NCI-H345 (cell line): ENCODE data around the gene PAPOLG.
"Not testable (repeated sequence)": the region's sequence is repeated elsewhere in the genome, so short reads cannot be mapped to it uniquely, and the experiment has no call there.

ENCODE experiments used
- DNase-seq: peaks from one replicate; lab custom pipeline; 2025; lab: John Stamatoyannopoulos, UW

PAPOLG gene

DNA sequence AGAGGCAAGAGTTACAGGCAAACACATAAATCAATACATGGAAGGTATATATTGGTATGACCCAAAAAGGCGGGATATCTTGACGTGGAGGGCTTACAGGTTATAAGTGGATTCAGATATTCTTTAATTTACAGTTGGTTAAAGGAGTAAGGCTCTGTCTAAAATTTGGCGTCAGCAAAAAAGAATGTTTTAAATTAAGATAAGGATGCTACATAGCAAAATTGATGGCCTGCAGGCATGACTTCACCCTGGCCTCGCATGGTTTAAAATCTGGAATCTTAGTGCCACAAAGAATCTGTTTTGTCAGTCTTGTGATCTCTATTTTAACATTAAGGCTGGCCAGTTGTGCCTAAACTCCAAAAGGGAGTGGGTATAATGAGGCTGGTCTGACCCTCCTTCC is 66.9 kb downstream of the PAPOLG start:
- no peak for DNase-seq

DNA sequence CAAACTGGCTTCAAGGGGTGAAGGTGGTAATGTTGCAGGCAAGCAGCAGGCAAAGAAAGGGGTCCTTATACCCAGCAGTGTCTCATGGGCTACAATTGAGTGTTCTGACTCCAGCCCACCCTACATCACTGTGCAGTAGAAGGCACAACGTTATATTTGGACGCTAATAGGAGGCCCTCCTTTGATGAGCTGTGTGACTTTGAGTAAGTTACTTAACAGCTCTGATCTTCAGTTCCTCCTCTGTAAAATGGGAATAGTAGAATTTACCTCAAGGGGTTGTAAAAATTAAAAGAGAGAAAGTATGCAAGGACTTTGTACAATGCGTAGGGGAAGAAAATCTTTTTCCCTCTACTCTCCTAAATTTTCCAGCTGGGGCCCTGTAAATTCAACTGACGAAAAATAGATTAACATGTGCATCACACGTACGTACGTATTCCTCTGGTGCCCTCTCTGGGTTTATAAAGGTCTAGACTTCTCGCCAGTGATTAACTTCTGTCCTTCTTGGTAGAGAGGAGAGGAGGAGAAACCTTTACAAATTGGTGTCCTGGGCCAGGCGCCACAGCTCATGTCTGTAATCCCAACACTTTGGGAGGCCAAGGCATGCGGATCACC is 67.7 kb downstream of the PAPOLG start:
- DNase-seq: no peak

DNA sequence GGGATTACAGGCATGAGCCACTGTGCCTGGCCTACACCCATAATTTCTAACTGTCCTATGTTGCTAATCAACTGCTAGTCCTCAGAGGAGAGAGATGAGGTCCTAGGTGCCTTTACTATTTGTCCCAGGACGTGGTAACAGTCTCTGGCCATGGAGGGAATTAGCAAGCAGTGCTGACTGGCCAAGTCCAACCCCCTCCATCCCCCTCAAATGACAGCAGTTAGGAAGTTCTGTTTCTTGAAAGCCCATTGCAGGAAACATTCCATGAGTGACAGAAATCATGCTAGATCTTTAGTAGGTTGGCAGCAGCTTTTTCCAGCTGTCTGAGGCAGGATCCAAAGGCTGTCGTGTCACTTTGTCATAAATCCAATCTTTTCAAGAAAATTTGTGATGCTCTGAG is 69.6 kb downstream of the PAPOLG start:
- DNase-seq: no peak

DNA sequence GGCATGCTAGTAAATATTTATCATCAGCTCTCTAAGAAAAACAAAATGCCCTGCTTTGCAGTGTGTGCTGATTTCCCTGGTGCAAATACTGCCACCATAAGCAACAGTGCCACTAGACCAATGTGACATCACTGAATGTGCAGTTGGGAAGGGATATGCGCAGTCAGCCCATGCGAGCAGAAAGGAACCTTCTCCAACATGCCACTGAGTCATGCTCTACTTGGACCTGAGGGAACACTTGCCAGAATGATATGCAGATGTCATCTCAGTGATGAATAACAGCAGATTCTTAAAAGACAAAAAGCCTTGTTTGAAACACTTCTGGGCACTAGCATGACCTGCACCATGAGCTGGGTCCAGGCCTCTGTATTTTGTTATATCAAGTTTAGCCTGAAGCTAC is 70.0 kb downstream of the PAPOLG start:
- no peak for DNase-seq

DNA sequence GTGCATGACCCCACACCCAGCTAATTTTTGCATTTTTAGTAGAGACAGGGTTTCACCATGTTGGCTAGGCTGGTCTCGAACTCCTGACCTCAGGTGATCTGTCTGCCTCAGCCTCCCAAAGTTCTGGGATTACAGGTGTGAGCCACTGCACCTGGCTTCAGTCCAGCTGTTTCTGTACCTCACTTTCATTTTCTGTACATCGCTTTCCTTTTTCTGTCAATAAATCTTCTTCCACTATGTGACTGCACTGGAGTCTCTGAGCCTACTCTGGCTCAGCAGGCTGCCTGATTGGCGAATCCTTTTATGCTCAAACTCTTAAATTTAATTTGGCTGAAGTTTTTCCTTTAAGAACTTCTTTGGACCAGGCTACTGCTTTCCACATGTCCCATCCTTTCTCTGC is 70.8 kb downstream of the PAPOLG start:
- not testable (repeated sequence) for DNase-seq

GRCh38 chr2:60827369-60827768 is 71.3 kb downstream of the PAPOLG start:
- no peak for DNase-seq

DNA sequence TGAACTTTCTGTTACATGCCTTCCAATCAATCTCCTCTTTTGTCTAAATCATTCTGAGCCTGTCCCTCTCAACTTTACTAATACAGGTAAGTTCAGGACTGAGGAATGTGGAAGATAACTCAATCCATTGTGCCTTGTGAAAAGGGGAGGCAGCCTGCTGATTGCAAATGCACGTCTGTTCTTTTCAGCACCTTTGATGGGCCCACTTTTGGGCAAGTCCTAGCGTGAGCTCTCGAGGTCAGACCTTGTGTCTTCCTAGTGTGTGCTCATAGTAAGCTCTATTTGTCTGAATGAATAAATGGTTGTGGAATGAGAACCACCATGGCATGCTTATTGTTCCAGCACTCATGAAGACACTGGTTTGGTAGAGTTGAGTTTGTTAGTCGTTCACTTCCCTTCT is 74.9 kb downstream of the PAPOLG start:
- no peak for DNase-seq

GRCh38 chr2:60831921-60832320 is 75.9 kb downstream of the PAPOLG start:
- DNase-seq: no peak

DNA sequence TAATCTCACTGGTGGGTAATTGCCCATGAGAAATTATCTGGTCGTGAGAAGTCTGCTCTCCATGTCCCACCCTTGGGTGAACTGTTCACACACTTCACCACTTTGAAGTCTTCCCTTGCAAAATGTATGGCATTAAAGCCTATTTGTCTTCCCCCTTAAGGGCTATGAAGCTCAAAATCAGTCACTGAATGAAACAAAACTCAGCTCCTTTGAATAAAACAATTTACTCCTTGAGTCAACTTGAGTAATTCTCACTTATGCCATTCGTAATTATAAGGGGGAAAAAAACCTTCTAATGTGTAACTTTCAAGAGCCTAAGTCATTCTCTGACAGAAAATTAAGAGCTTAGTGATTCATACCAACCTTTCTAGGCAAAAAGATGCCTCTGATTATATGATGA is 76.6 kb downstream of the PAPOLG start:
- DNase-seq: no peak

- no peak for DNase-seq
These were observed 78.2 kb downstream of the PAPOLG start for GRCh38 chr2:60834270-60834717.

GRCh38 chr2:60836491-60836890 is 80.4 kb downstream of the PAPOLG start:
- DNase-seq: no peak

GRCh38 chr2:60837123-60837522 is 81.1 kb downstream of the PAPOLG start:
- no peak for DNase-seq

DNA sequence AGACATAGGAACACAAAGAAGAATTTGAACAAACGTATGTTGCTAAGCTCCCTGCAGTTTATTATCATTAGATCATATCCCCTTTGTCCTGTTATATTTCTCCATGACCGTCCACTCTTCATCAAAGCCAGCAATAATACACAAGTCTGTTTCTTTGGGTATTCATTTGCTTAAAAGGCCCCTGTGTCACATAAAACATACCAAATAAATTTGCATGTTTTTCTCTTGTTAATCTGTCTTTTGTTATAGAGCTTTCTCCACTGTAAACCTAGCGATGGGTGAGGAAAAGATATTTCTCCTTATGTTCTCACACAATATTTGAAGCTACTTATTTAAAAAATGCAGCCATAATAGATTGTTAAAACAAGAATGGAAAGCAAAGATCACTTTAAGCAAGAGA is 82.4 kb downstream of the PAPOLG start:
- DNase-seq: no peak

- no peak for DNase-seq
These were observed 83.2 kb downstream of the PAPOLG start for GRCh38 chr2:60839126-60839813.

DNA sequence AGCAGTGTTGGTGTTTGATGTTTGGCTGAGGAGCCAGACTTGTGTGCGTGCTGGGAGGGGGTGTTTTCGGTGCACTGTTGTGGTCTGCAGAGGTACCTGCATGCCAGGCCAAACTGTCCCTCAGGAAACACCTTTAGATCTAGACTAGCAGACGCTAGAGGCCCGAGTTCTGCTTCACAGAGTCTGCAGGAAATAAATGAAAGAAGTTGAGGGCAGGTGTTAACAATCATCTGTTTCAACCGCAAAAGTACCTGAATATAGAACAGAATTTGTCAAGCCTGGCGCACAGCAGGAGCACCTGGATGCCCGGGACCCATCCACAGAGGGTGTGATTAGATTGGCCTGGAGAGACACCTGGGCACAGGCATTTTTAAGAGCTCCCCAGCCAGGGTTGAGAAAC is 84.8 kb downstream of the PAPOLG start:
- DNase-seq: no peak

- no peak for DNase-seq
These were observed 86.9 kb downstream of the PAPOLG start for GRCh38 chr2:60843006-60843405.

DNA sequence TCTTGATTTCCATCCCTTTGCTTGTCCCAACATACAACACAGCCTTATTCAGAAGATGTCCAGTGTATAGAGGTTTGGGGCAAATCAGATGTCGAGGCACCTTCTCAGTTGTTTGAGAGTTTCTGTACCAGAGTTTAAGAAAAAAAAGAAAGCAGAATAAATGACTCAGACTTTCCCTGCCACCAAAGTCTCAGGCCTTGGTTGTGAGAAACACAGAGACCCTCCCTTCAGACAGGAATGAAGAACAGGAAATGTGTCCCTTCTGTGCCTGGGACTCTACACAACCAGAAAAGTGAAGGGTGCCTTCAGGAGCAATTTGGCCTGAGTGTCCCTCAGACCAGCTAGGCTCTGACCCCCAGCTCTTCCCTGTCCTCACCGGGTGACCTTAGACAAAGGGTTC is 88.0 kb downstream of the PAPOLG start:
- DNase-seq: no peak

- DNase-seq: no peak
These were observed 91.8 kb downstream of the PAPOLG start for GRCh38 chr2:60847854-60848253.
